Measurements from ENCODE around the gene PSMD4. TPM values are rescaled to one million over a fixed set of nuclear protein-coding genes. Genes with fewer than 3 reads are reported as not detected.
"Not testable (repeated sequence)": the region's sequence is repeated elsewhere in the genome, so short reads cannot be mapped to it uniquely, and the experiment has no call there.

The PSMD4 gene
- total RNA-seq: 145 TPM

DNA sequence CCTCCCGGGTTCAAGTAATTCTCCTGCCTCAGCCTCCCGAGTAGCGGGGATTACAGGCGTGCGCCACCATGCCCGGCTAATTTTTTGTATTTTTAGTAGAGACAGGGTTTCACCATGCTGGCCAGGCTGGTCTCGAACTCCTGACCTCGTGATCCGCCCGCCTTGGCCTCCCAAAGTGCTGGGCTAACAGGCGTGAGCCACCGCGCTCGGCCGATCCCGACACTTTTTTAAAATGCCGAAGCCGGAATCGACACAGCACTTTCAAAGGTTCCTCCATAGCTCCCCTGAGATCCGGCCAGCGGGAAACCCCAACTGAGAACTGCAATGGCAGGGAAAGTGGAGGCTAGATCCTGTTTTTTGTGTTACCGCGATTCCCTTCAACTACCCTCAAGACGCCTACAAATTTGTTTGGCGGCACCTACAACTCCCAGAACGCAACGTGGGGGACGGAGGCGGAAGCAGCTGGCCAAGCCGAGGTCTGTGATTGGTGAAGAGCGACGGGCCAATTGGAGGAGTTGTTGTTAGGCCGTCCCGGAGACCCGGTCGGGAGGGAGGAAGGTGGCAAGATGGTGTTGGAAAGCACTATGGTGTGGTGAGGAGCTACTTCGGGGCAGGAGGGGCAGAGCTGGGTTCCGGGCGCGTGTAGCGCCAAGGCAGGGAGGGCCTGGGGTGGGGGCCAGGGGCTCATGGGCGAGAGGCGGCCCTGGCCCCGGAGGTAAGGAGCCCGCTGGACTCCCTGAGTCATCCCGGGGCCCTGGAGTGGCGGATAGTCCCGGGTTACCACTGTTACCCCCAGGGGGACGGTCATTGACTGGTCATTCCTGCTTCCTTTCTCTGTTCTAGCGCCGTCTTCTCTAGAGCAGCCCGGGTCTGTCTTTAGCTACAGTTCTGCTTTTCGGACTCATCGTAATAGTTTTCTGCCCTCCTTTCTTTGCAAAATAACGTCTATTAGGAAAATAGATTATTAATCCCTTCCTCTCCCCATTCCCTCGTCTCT is at the start of gene PSMD4:
PSMD4 (plus strand) TSS at position 518 of the 997 bp plus-strand sequence; CDS start at position 567, 49 bp downstream.
- no peaks in the 10 kb centered on the region for H3K27me3 ChIP-seq (ENCODE audit: control insufficient read depth in 3 of 3, insufficient read depth in 3 of 3, low read length in 3 of 3)
- H3K36me3 ChIP-seq (ENCODE audit: control insufficient read depth in 3 of 3, insufficient read depth in 3 of 3, low read length in 3 of 3): peaks cover 0 to 3% (median 0%) of the 10 kb centered on the region in 3 donors
- peak within 1 kb of the TSS; percentile 78 to 97 (median 82) for H3K4me3 ChIP-seq (ENCODE audit: low read length in 3 of 3)
- H3K9ac ChIP-seq (ENCODE audit: low read depth in 1 of 3, low read length in 3 of 3): peak within 1 kb of the TSS; percentile 90 to 96 (median 92)
- H3K9me3 ChIP-seq (ENCODE audit: control insufficient read depth in 3 of 3, low read length in 3 of 3): no peaks in the 10 kb centered on the region
- peaks cover 7 to 22% (median 11%) of the 10 kb centered on the region in 3 donors for H3K4me1 ChIP-seq (ENCODE audit: control insufficient read depth in 3 of 3, insufficient read depth in 3 of 3, low read length in 3 of 3)
- peak within 1 kb of the TSS; percentile 90 for H3K27ac ChIP-seq (ENCODE audit: low read depth, low read length)

GRCh38 chr1:151205381-151205965 is 49.1 kb upstream of the PSMD4 start:
- H3K27ac ChIP-seq (ENCODE audit: low read depth, low read length); H3K27me3 ChIP-seq (ENCODE audit: control insufficient read depth in 3 of 3, insufficient read depth in 3 of 3, low read length in 3 of 3); H3K9me3 ChIP-seq (ENCODE audit: control insufficient read depth in 3 of 3, low read length in 3 of 3); H3K36me3 ChIP-seq (ENCODE audit: control insufficient read depth in 3 of 3, insufficient read depth in 3 of 3, low read length in 3 of 3); H3K9ac ChIP-seq (ENCODE audit: low read depth in 1 of 3, low read length in 3 of 3); H3K4me3 ChIP-seq (ENCODE audit: low read length in 3 of 3): not testable (repeated sequence)
- H3K4me1 ChIP-seq (ENCODE audit: control insufficient read depth in 3 of 3, insufficient read depth in 3 of 3, low read length in 3 of 3): peaks cover 10 to 19% (median 13%) of the 10 kb centered on the region in 3 donors

- no peaks in the 10 kb centered on the region for H3K27me3 ChIP-seq (ENCODE audit: control insufficient read depth in 3 of 3, insufficient read depth in 3 of 3, low read length in 3 of 3)
- H3K4me1 ChIP-seq (ENCODE audit: control insufficient read depth in 3 of 3, insufficient read depth in 3 of 3, low read length in 3 of 3): peaks cover 0 to 6% (median 0%) of the 10 kb centered on the region in 3 donors
- no peak overlapping the region for H3K27ac ChIP-seq (ENCODE audit: low read depth, low read length)
- H3K9me3 ChIP-seq (ENCODE audit: control insufficient read depth in 3 of 3, low read length in 3 of 3): no peaks in the 10 kb centered on the region
- H3K4me3 ChIP-seq (ENCODE audit: low read length in 3 of 3): no peak overlapping the region
- H3K36me3 ChIP-seq (ENCODE audit: control insufficient read depth in 3 of 3, insufficient read depth in 3 of 3, low read length in 3 of 3): peaks cover 4 to 9% (median 8%) of the 10 kb centered on the region in 3 donors
- no peak overlapping the region for H3K9ac ChIP-seq (ENCODE audit: low read depth in 1 of 3, low read length in 3 of 3)
Measured at GRCh38 chr1:151210830-151211229, 43.7 kb upstream of the PSMD4 start.

DNA sequence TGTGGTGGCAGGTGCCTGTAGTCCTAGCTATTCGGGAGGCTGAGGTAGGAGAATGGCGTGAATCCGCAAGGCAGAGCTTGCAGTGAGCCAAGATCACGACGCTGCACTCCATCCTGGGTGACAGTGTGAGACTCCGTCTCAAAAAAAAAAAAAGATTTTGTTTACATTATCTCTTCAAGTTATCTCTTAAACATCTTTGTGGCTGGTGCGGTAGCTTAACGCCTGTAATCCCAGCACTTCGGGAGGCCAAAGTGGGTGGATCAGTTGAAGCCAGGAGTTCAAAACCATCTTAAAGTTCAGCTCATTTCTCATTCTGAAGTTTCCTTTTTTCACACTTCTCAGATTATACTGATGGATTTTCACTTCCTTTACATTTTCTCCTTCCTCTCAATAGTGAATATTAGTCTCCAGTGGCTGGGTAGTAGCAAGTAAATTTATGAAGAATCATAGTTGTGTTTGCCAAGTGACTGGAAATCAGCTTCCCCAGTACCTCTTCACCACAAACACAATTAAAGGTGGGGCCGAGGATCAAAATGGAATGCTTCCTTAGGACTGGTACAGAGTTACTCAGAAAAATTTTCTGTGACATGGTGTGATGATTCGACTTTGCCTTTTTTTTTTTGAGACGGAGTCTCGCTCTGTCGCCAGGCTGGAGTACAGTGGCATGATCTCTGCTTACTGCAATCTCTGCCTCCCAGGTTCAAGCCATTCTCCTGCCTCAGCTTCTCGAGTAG is 42.4 kb upstream of the PSMD4 start:
- no peak overlapping the region for H3K4me3 ChIP-seq (ENCODE audit: low read length in 3 of 3)
- peaks cover 0 to 6% (median 0%) of the 10 kb centered on the region in 3 donors for H3K4me1 ChIP-seq (ENCODE audit: control insufficient read depth in 3 of 3, insufficient read depth in 3 of 3, low read length in 3 of 3)
- H3K36me3 ChIP-seq (ENCODE audit: control insufficient read depth in 3 of 3, insufficient read depth in 3 of 3, low read length in 3 of 3): peaks cover 2 to 9% (median 6%) of the 10 kb centered on the region in 3 donors
- H3K27me3 ChIP-seq (ENCODE audit: control insufficient read depth in 3 of 3, insufficient read depth in 3 of 3, low read length in 3 of 3): no peaks in the 10 kb centered on the region
- H3K9me3 ChIP-seq (ENCODE audit: control insufficient read depth in 3 of 3, low read length in 3 of 3): no peaks in the 10 kb centered on the region
- no peak overlapping the region for H3K27ac ChIP-seq (ENCODE audit: low read depth, low read length)
- H3K9ac ChIP-seq (ENCODE audit: low read depth in 1 of 3, low read length in 3 of 3): no peak overlapping the region

- H3K9me3 ChIP-seq (ENCODE audit: control insufficient read depth in 3 of 3, low read length in 3 of 3): no peaks in the 10 kb centered on the region
- H3K27ac ChIP-seq (ENCODE audit: low read depth, low read length): no peak overlapping the region
- no peak overlapping the region for H3K4me3 ChIP-seq (ENCODE audit: low read length in 3 of 3)
- no peaks in the 10 kb centered on the region for H3K27me3 ChIP-seq (ENCODE audit: control insufficient read depth in 3 of 3, insufficient read depth in 3 of 3, low read length in 3 of 3)
- no peak overlapping the region for H3K9ac ChIP-seq (ENCODE audit: low read depth in 1 of 3, low read length in 3 of 3)
- H3K36me3 ChIP-seq (ENCODE audit: control insufficient read depth in 3 of 3, insufficient read depth in 3 of 3, low read length in 3 of 3): peaks cover 0 to 2% (median 0%) of the 10 kb centered on the region in 3 donors
- H3K4me1 ChIP-seq (ENCODE audit: control insufficient read depth in 3 of 3, insufficient read depth in 3 of 3, low read length in 3 of 3): peaks cover 0 to 6% (median 0%) of the 10 kb centered on the region in 3 donors
Measured at GRCh38 chr1:151213560-151213959, 41.0 kb upstream of the PSMD4 start.

- Histone ChIP-seq H3K27me3 (ENCODE audit: control insufficient read depth in 3 of 3, insufficient read depth in 3 of 3, low read length in 3 of 3) (no peaks in the 10 kb centered on the region), H3K27ac (ENCODE audit: low read depth, low read length) (no peak overlapping the region), H3K9ac (ENCODE audit: low read depth in 1 of 3, low read length in 3 of 3) (no peak overlapping the region), H3K4me3 (ENCODE audit: low read length in 3 of 3) (no peak overlapping the region), H3K36me3 (ENCODE audit: control insufficient read depth in 3 of 3, insufficient read depth in 3 of 3, low read length in 3 of 3) (peaks cover 10% of the 10 kb centered on the region in 3 donors), H3K9me3 (ENCODE audit: control insufficient read depth in 3 of 3, low read length in 3 of 3) (no peaks in the 10 kb centered on the region), H3K4me1 (ENCODE audit: control insufficient read depth in 3 of 3, insufficient read depth in 3 of 3, low read length in 3 of 3) (peaks cover 5 to 15% (median 14%) of the 10 kb centered on the region in 3 donors)
Measured at GRCh38 chr1:151221616-151222015, 32.9 kb upstream of the PSMD4 start.

- H3K27me3 ChIP-seq (ENCODE audit: control insufficient read depth in 3 of 3, insufficient read depth in 3 of 3, low read length in 3 of 3): no peaks in the 10 kb centered on the region
- no peaks in the 10 kb centered on the region for H3K9me3 ChIP-seq (ENCODE audit: control insufficient read depth in 3 of 3, low read length in 3 of 3)
- no peak overlapping the region for H3K27ac ChIP-seq (ENCODE audit: low read depth, low read length)
- H3K36me3 ChIP-seq (ENCODE audit: control insufficient read depth in 3 of 3, insufficient read depth in 3 of 3, low read length in 3 of 3): peaks cover 10 to 11% (median 10%) of the 10 kb centered on the region in 3 donors
- H3K4me3 ChIP-seq (ENCODE audit: low read length in 3 of 3): no peak overlapping the region
- peaks cover 5 to 15% (median 14%) of the 10 kb centered on the region in 3 donors for H3K4me1 ChIP-seq (ENCODE audit: control insufficient read depth in 3 of 3, insufficient read depth in 3 of 3, low read length in 3 of 3)
- H3K9ac ChIP-seq (ENCODE audit: low read depth in 1 of 3, low read length in 3 of 3): no peak overlapping the region
Measured at GRCh38 chr1:151222130-151222529, 32.4 kb upstream of the PSMD4 start.

- Histone ChIP-seq H3K27ac (ENCODE audit: low read depth, low read length) (no peak overlapping the region), H3K9me3 (ENCODE audit: control insufficient read depth in 3 of 3, low read length in 3 of 3) (no peaks in the 10 kb centered on the region), H3K36me3 (ENCODE audit: control insufficient read depth in 3 of 3, insufficient read depth in 3 of 3, low read length in 3 of 3) (peaks cover 40 to 80% (median 78%) of the 10 kb centered on the region in 3 donors), H3K4me3 (ENCODE audit: low read length in 3 of 3) (no peak overlapping the region), H3K4me1 (ENCODE audit: control insufficient read depth in 3 of 3, insufficient read depth in 3 of 3, low read length in 3 of 3) (peaks cover 0 to 11% (median 3%) of the 10 kb centered on the region in 3 donors), H3K9ac (ENCODE audit: low read depth in 1 of 3, low read length in 3 of 3) (no peak overlapping the region), H3K27me3 (ENCODE audit: control insufficient read depth in 3 of 3, insufficient read depth in 3 of 3, low read length in 3 of 3) (no peaks in the 10 kb centered on the region)
Measured at GRCh38 chr1:151235235-151235634, 19.3 kb upstream of the PSMD4 start.

- no peaks in the 10 kb centered on the region for H3K27me3 ChIP-seq (ENCODE audit: control insufficient read depth in 3 of 3, insufficient read depth in 3 of 3, low read length in 3 of 3)
- H3K36me3 ChIP-seq (ENCODE audit: control insufficient read depth in 3 of 3, insufficient read depth in 3 of 3, low read length in 3 of 3): peaks cover 39 to 79% (median 77%) of the 10 kb centered on the region in 3 donors
- peak overlapping the region; percentile 81 for H3K27ac ChIP-seq (ENCODE audit: low read depth, low read length)
- no peak overlapping the region for H3K4me3 ChIP-seq (ENCODE audit: low read length in 3 of 3)
- H3K4me1 ChIP-seq (ENCODE audit: control insufficient read depth in 3 of 3, insufficient read depth in 3 of 3, low read length in 3 of 3): peaks cover 0 to 11% (median 3%) of the 10 kb centered on the region in 3 donors
- no peak overlapping the region for H3K9ac ChIP-seq (ENCODE audit: low read depth in 1 of 3, low read length in 3 of 3)
- H3K9me3 ChIP-seq (ENCODE audit: control insufficient read depth in 3 of 3, low read length in 3 of 3): no peaks in the 10 kb centered on the region
Measured at GRCh38 chr1:151237678-151238466, 16.7 kb upstream of the PSMD4 start.

Measured in skeletal muscle tissue (tissue), 4 donors.